ENCODE results near the gene NAA20. TPM values are rescaled to one million over a fixed set of nuclear protein-coding genes. Genes with fewer than 3 reads are reported as not detected.

The NAA20 gene
- total RNA-seq, 1 donor from 2014 or later, result 38.1 TPM

- intact Hi-C loops (cut with DNase I), result loop anchor here (5.0 kb wide), 1 partner anchor 319 kb away; no protein-coding TSS in a partner anchor
- DNase-seq (ENCODE audit: low spot score), result no peak
- peak; percentile 70 for ATAC-seq
Observed at GRCh38 chr20:20010639-20011500, 6.3 kb upstream of the NAA20 start.

GRCh38 chr20:20012541-20012940 is 4.6 kb upstream of the NAA20 start:
- no peak for DNase-seq (ENCODE audit: low spot score)
- no peak for ATAC-seq

GRCh38 chr20:20014659-20015058 is 2.5 kb upstream of the NAA20 start:
- ATAC-seq, result no peak
- DNase-seq (ENCODE audit: low spot score), result no peak
- intact Hi-C loops (cut with DNase I), result loop anchor here (5.0 kb wide), 1 partner anchor 322 kb away; no protein-coding TSS in a partner anchor

More at GRCh38 chr20:20012541-20012940, 4.6 kb upstream of the NAA20 start:
- intact Hi-C loops (cut with DNase I), result loop anchor here (5.0 kb wide), 1 partner anchor 320 kb away; no protein-coding TSS in a partner anchor

GRCh38 chr20:20017844-20018185 is 653 bp downstream of the NAA20 start:
- intact Hi-C loops (cut with DNase I), result no loop called here
- ATAC-seq, result no peak
- no peak for DNase-seq (ENCODE audit: low spot score)

GRCh38 chr20:20018366-20018765 is 1.2 kb downstream of the NAA20 start:
- ATAC-seq (no peak), DNase-seq (ENCODE audit: low spot score) (no peak)
- intact Hi-C loops (cut with DNase I), result no loop called here

GRCh38 chr20:20019123-20019522 is 2.0 kb downstream of the NAA20 start:
- intact Hi-C loops (cut with DNase I), result no loop called here
- no peak for ATAC-seq
- no peak for DNase-seq (ENCODE audit: low spot score)

GRCh38 chr20:20020908-20021307 is 3.7 kb downstream of the NAA20 start:
- intact Hi-C loops (cut with DNase I), result no loop called here
- ATAC-seq, result no peak
- DNase-seq (ENCODE audit: low spot score), result no peak

GRCh38 chr20:20021835-20022234 is 4.7 kb downstream of the NAA20 start:
- DNase-seq (ENCODE audit: low spot score), result no peak
- intact Hi-C loops (cut with DNase I), result no loop called here
- ATAC-seq, result no peak

- no peak for ATAC-seq
- intact Hi-C loops (cut with DNase I), result no loop called here
- DNase-seq (ENCODE audit: low spot score), result no peak
Observed at GRCh38 chr20:20022498-20022897, 5.3 kb downstream of the NAA20 start.

- DNase-seq (ENCODE audit: low spot score) (no peak), ATAC-seq (no peak)
- intact Hi-C loops (cut with DNase I), result no loop called here
Observed at GRCh38 chr20:20023395-20023794, 6.2 kb downstream of the NAA20 start.

GRCh38 chr20:20024942-20025341 is 7.8 kb downstream of the NAA20 start:
- no peak for DNase-seq (ENCODE audit: low spot score)
- no peak for ATAC-seq
- intact Hi-C loops (cut with DNase I), result no loop called here

- ATAC-seq, result no peak
- intact Hi-C loops (cut with DNase I), result no loop called here
- no peak for DNase-seq (ENCODE audit: low spot score)
Observed at GRCh38 chr20:20027284-20027683, 10.1 kb downstream of the NAA20 start.

GRCh38 chr20:20031790-20032189 is 14.6 kb downstream of the NAA20 start:
- ATAC-seq, result no peak
- no peak for DNase-seq (ENCODE audit: low spot score)
- intact Hi-C loops (cut with DNase I), result no loop called here

- intact Hi-C loops (cut with DNase I), result no loop called here
- ATAC-seq (no peak), DNase-seq (ENCODE audit: low spot score) (no peak)
Observed at GRCh38 chr20:20034486-20034885, 17.3 kb downstream of the NAA20 start.

- intact Hi-C loops (cut with DNase I), result no loop called here
- no peak for ATAC-seq
- DNase-seq (ENCODE audit: low spot score), result no peak
Observed at GRCh38 chr20:20036756-20037155, 19.6 kb downstream of the NAA20 start.

- DNase-seq (ENCODE audit: low spot score) (no peak), ATAC-seq (no peak)
- intact Hi-C loops (cut with DNase I), result no loop called here
Observed at GRCh38 chr20:20037960-20038359, 20.8 kb downstream of the NAA20 start.

GRCh38 chr20:20038586-20038985 is 21.4 kb downstream of the NAA20 start:
- intact Hi-C loops (cut with DNase I), result no loop called here
- no peak for DNase-seq (ENCODE audit: low spot score)
- no peak for ATAC-seq

- ATAC-seq, result no peak
- intact Hi-C loops (cut with DNase I), result no loop called here
Observed at GRCh38 chr20:20039752-20040387, 22.7 kb downstream of the NAA20 start.

GRCh38 chr20:20051767-20052073 is 34.6 kb downstream of the NAA20 start:
- ATAC-seq (no peak), DNase-seq (ENCODE audit: low spot score) (no peak)
- intact Hi-C loops (cut with DNase I), result no loop called here

More at GRCh38 chr20:20039752-20040387, 22.7 kb downstream of the NAA20 start:
- DNase-seq (ENCODE audit: low spot score), result no peak

Data from sciatic nerve (tissue), 2 donors.